Glomerular endothelial cell (primary cell): ENCODE data around the gene MED13L. TPM values are rescaled to one million over a fixed set of nuclear protein-coding genes. Genes with fewer than 3 reads are reported as not detected.
A peak's percentile ranks its signal among the peaks of the same experiment; 100 is the strongest.
"Not testable (repeated sequence)": the region's sequence is repeated elsewhere in the genome, so short reads cannot be mapped to it uniquely, and the experiment has no call there.

Experiments used
- DNase-seq: peaks from one replicate; pipeline ENCODE4 v3.0.0-alpha.2; 2011; ENCODE audit warnings: low read depth, low spot score; ENCODE audit errors: extremely low read depth
- total RNA-seq: library from RNA; depleted of rRNA; stranded (reverse); fragments of >200 nt; gene quantifications from 2 replicates; pipeline ENCODE4 v1.2.3, GENCODE V29; 2015

MED13L gene
- total RNA-seq, 1 donor from 2014 or later: 57.5 TPM

DNA sequence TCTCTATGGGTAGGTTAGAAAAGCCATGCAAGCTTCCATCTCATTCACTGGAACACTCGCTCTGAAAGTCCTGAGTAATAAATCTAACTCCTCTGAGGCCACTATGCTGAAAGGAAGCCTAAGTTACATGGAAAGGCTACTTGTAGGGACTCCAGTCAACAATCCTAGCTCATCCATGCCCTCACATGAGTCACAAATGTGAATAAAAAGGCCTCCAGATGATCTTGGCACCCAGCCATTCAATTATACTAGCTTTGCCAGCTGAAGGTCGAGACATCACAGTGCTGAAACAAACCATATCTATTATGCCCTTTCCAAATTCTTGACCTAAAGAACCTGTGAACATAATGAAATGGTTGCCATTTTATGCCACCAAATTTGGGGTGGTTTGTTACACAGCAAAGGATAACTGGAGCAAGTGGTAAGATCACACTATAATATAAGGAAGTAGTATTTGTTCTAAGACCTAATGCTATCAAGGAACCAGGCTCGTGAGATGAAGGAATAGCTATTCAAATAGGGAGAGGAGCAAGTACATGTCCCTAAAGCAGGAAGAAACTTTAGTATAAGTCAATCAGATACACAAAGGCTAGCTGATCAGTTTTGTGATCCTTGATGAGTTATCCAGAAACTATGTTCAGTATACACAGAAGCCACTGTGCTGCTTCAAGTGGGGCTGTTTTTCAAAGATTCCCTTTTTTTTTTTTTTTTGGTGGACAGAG lies 142.1 kb downstream of the MED13L start:
- DNase-seq: peak; percentile 83

DNA sequence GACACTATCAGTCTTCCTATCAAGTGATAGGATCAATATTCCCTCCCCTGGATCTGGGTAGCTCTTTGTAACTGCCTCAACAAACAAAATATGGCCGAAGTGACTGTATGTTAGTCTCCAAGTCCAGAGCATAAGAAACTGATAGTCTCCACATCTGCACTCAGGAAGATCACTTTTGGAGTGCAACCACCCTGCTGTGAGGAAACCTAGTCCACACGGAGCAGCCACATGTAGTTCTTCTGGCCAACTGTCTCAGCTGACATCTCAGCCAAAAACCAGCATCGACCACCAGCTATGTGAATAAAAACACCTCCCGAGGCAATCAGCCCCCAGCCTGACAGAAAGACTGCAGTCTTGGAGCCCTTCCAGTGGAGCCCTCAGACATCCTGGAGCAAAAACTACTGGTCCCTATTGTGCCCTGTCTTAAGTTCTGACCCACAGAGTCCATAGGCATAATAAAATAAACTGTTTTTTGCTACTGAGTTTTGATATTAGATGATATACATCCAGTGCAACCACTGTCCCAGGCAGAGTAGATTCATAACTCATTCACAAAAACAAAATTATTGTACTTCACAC lies 143.8 kb downstream of the MED13L start:
- no peak for DNase-seq

DNA sequence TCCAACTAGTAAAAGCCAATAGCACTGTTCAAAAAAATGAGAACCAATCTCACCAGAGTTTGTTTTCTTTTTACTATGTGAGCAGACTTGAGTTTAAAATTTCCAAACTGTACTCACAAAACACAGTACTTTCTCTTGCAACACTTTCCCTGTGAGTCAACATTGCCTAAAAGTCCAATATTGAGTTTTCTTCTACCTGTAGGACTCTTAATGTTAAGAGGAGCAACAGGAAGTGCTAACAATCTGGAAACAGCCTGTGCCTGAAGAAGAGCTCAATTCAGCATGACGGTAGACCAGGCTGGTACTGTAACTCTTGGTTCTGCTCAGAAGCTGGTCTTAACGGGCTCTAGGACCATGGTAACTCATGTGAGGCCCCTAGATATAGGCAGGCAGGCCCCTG lies 144.3 kb downstream of the MED13L start:
- no peak for DNase-seq

DNA sequence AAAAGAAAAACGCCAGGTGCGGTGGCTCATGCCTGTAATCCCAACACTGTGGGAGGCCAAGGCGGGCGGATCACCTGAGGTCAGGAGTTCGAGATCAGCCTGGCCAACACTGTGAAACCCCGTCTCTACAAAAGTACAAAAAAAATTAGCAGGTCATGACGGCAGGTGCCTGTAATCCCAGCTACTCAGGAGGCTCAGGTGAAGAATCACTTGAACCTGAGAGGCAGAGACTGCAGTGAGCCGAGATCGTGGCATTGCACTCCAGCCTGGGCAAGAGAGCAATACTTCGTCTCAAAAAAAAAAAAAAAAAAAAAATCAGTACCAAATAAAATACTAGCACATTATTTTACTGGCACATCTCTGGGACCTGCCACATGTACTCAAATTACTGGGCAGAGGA lies 145.5 kb downstream of the MED13L start:
- DNase-seq: not testable (repeated sequence)

DNA sequence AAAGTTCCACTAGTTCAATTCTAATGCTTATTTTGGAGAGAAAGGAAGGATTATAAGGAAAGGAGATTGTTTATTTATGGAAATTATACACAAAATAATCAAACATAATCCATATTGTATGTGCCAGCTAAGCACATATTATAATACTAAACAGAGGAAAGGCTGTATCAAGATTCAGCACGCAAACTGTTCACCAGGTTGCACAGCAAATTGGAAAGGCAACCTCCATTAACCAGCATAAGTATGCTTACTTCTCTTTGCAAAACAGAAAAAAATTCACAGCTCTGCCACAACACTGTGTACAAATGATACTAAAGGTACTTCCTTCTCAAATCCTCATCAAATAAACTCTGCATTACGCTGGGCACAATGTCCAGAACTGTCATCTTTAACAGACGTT lies 146.3 kb downstream of the MED13L start:
- DNase-seq: no peak

DNA sequence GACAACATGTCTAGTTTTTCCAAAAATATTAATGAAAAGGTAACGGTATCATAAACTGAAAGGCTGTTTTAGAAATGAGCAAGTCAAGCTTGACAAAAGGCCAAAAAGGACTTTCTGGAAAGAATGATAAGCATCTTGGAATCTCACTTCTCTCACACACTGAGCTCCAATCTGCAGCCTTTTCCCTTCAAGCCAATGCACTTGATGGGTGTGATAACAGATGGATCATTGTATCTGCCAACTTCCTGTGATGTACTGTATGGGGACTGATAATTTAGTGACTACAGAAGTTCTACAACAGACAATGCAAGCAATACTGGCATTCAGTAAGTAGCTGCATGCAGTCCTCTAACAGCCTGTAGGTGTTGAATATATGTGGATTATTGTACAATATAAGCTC lies 147.1 kb downstream of the MED13L start:
- no peak for DNase-seq

DNA sequence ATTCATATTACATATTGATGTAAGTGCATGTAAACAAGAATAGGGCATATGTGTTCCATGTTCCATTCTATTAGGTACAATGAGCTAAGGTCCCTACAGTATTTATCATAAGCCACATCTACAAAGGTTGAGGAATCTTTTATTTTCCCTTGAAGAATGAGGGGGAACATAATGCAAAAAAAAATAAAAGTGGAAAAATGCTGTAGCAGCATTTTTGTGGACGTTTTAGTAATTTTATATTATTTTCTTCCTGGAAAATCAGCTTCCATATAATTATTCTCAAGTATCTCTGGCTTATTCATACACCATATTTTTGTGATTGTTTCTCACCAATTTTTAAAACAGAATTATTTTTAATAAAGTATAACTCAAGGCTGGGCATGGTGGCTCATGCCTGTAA lies 148.7 kb downstream of the MED13L start:
- no peak for DNase-seq

DNA sequence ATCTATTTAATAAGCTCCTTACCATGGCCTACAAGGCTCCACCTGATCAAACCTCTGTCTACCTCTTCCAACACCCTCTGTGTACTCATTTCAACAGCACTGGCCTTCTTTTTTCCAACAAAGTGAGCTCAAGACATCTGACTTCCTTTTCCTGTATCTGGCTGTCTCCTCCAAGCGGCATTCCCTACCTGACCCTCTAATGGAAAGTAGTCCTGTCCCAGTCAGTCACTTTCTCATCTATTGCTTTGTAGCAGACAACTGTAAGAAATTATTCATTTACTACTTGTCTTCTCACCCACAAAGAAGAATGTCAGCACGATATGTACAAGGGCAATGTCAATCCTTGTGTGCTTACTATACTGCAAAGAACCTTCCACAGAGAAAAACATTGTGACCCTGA lies 149.6 kb downstream of the MED13L start:
- no peak for DNase-seq

DNA sequence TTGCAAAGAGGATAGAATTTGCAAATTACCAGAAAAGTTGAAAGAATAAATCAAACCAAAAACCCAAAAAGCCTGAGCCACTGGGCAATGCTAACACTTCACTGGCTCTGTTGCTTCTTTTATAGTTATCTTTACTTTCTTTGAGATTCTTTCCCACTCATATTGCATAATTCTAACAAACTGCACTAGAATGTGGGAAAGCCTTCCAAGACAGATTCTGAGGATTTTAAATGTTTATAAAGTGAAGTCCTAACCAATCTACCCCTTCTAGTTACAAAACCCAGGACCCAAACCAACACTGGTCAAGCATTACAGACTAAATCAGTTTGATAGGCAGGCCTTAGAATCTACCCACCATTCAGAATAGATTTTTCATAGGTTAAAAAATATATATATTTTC lies 150.9 kb downstream of the MED13L start:
- no peak for DNase-seq

DNA sequence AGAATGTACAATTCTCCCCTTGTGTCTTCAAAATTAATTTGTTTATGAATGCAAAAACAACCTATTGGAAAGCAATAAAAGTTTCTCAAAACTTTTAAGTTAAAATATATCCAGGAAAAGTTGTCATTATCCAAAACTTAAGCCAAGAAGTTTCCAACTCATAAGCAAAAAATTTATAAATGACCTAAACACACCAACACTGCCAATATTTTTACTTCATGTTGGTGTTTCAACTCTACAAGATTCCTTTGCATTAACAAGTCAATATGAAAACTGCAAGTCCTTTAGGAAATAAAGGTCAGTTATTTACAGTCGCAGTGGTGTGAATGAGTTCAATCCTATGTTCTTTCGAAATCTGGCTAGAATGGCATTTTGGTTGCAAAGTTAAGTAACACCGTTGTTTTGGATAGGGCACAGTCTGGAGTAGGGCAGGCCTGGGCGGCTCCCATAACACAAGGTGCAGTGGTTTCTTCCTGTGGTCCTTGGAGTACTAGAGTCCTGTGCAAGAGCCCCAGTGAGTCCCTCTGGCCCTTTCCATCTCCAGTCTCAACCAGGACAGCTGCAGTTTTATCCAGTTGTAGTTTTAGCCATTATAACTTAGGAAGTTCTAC lies 151.4 kb downstream of the MED13L start:
- DNase-seq: no peak

DNA sequence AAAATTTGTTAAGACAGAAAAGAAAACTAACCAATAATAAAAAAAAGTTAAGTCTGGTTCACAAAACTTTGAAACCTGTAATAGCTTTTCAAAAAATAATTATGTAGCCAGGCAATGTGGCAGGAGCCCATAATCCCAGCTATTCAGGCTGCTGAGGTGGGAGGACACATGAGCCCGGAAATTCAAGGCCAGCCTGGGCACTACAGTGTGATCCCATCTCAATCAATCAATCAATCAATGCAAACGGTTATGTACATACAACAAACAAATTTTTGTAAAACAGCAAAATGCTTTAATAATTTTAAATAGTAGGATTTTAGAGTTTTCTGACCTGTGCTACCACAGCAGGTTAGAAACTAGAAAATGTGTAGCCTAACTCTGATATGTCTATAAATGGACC lies 152.4 kb downstream of the MED13L start:
- DNase-seq: no peak

DNA sequence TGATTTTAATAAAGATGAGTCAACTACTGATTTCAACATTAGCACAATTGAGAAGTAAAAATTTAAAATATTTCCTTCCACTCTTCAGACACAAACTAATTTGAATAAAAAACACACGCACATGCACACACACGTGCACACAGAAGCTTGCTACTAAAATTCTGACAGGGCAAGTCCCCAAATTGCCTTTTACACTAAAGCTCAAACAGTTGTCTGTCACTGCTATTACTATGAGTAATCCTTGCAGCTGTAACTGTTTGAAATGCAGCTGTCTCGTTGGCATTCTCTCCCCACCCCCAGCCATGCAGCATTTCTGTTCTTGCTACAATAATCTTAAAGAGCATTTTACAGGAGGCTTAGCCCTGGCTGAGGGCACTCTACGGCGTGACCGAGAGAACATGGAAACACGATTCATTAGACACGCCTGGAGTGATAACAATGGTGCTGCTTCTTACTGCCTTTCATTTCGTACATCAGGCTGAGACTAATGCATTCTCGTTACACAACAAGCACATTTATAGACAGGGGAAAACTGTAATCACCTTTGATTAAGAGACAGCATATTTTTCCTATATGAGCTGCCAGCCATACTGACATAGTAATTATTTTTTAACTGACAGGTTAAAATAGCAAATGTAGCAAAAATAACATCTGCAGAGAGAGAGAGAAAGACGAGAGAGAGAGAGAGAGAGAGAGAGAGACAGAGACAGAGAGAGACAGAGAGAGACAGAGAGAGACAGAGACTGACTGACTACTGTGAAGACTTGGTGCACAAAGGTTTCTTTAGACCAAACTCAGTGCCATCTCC lies 153.8 kb downstream of the MED13L start:
- no peak for DNase-seq

DNA sequence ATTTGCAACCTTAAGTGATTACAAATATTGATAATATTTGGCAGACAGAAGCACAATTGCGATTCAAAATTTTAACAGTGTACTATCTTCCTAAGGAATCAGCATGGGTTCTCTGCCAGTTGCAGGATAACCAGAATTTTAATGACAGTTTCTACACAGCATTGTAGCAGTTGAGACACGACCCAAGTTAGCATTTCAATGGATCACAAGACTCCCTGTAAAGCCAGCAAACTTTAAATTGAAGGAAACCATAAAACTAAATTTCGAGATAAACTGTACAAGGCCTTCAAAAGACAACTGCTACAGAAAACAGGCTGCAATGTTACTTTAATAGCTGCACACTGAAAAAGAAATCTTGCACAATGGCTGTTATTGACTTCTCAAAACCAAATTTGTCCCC lies 154.9 kb downstream of the MED13L start:
- DNase-seq: no peak

DNA sequence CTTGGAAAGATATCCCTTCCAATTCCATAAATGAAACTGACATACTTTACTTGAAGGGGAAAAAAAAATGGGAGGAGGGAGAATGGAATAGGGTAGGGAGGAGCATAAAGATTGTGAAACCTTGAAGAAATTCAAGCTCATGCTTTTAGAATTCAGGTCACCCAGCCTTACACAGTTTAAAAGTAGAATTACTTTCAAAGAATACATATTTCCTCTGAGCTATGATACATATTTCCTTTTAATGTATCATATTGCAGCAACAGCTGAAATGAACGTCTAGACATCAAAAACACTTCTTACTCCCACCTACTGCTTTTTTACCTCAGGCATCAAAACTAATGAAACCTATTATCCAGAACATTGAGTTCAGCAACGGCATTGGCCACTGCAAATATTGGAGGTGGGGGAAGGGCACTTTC lies 156.0 kb downstream of the MED13L start:
- no peak for DNase-seq

DNA sequence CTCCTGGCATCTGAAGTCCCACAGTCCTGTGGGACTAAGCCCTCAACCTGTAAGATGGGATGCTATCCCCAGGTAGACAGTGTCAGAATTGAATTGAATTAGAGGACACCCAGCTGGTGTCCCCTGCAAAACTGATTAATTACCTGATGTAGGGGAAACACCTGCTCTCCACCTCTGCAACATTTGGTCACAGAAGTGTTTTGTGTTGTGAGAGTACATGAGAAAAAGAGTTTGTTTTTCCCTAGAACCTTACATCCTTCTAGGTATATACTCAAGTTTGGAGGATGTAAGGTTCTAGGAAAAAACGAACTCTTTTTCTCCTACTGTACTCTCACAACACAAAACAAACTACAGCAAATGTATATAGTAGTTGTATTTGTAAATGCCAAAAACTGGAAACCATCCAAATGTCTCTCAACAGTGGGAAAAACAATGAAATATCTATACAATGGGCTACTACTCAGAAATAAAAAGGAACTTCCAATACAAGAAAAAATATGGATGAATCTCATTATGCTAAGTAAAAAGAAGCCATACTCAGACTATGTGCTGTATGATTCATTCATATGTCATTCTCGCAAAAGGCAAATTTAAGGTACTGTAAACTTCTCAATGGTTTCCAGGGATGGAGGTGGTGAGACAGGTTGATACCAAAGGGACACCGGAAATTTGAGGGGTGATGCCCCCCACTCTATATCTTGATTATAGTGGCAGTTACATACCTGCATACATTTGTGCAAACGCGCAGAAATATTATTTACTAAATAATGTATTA lies 160.7 kb downstream of the MED13L start:
- DNase-seq: no peak

DNA sequence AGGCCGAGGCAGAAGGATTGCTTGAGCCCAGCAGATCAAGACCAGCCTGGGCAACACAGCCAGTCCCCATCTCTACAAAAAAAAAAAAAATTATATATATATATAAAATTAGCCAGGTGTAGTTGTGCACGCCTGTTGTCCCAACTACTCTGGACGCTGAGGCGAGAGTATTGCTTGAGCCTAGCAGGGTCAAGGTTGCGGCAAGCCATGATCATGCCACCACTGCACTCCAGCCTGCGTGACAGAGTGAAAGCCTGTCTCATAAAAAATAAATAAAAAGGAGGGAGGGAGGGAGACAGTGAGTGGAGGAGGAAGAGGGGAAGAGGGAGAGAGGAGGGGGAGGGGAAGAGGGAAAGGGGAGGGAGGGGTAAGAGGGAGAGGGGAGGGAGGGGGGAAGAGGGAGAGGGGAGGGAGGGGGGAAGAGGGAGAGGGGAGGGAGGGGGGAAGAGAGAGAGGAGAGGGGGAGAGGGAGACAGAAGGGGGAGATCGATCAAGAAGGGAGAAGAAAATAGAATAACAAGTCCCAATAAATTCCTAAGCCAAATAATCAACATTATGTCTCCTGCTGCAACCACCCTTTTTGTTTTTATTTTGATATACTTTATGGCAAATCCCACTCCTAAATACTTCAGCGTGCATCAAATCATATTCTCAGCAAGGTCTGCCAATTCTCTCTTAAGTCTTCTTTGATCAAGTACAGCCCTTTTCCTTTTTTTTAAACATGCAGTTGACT lies 163.9 kb downstream of the MED13L start:
- DNase-seq: no peak

DNA sequence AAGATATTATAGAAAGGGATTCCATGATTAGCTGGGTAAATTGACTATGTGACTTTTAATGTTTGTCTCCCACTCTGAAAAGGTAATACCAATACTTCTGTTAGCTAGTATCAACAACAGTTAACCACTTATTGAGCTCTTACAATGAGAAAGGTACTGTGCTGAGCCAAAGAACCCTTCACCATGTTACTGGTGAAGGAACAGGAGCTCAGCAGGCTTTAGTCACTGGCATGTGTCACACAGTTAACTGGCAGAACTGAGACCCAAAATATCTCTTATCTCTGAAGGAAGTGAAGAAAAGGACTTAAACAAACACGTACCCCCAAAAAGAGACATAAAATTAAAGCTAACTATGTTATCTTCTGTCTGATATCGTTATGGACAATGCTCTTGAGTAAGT lies 170.6 kb downstream of the MED13L start:
- DNase-seq: no peak

DNA sequence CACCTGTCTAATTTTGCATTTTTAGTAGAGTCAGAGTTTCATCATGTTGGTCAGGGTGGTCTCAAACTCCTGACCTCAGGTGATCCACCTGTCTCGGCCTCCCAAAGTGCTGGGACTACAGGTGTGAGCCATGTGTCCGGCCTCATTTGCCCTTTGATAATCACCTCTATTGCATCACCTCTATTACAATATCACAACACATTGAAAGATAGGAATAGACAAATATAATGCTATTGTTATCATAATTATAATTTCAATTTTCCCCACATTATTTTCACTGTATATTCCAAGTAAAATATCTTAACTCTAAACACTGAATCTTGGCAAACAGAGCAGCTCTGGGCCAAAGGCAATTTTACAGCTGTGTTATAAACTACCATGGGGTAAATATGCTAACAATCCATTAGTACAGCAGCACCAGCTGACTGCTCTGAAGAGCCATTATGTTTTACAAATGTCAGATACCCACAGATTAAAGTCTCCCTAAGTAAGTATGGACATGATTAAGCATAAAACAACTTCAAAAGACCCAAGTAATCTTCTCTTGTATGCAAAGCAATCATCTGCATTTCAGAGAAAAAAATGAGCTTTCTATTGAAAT lies 173.2 kb downstream of the MED13L start:
- DNase-seq: no peak

DNA sequence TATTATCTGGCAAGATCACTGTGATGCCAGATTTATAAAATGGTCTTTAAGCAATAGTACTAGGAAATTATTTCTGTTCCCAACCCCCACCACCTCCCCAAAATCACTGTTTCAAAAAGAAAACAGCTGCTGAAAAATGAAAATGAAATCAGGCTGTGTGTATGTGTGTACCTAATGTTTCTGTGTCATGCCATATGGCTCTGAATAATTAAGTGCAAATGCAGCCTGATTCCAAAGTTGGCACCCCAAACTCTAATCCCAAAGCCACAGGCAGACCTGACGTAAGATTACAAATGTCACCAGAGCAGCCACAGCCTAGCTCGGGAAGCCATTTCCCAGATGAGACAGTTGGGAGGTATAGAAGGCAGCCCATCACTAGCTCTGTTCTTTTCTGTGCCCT lies 175.5 kb downstream of the MED13L start:
- DNase-seq: no peak
